A673 (cell line): ENCODE data around the gene ZNF784.

ENCODE experiments used
- CTCF ChIP-seq: fragments of 300-800, 200-600 bp; sonication (generic); conservative IDR thresholded peaks from 2 replicates; pipeline ENCODE4 v1.5.1; 2017; ENCODE audit warnings: low read depth, mild to moderate bottlenecking, antibody characterized with exemption, low read length, moderate library complexity, mixed read lengths
- EZH2 ChIP-seq: fragments of 200-600 bp; sonication (generic); IDR thresholded peaks from 2 replicates; pipeline ENCODE4 v1.6.1; 2017; ENCODE audit warnings: borderline replicate concordance, low read depth, mild to moderate bottlenecking, mixed read lengths, antibody characterized with exemption, low read length; ENCODE audit not compliant: poor library complexity, severe bottlenecking

GRCh38 chr19:55668603-55669348 lies 44.4 kb upstream of the ZNF784 start:
- TF ChIP-seq CTCF = no peak
- no peak for TF ChIP-seq EZH2
